GM10266 (cell line): ENCODE measurements around the gene ASGR1.

ENCODE experiments used
- DNase-seq: peaks from one replicate; pipeline ENCODE4 v3.0.0; 2012; ENCODE audit errors: extremely low spot score
- CTCF ChIP-seq: IDR thresholded peaks from 2 replicates; pipeline ENCODE4 v1.5.1; 2012; ENCODE audit warnings: mild to moderate bottlenecking, low read depth; ENCODE audit not compliant: control insufficient read depth, insufficient read depth; ENCODE audit errors: missing control alignments

Gene ASGR1

GRCh38 chr17:7179317-7180254, at the start of gene ASGR1:
TSS of gene ASGR1 (minus strand) at chr17:7179370. CDS start at chr17:7178563, 807 bp downstream.
- no peak for TF ChIP-seq CTCF
- DNase-seq, result no peak

GRCh38 chr17:7228920-7229319, 49.8 kb upstream of the ASGR1 start:
- DNase-seq, result no peak

GRCh38 chr17:7226721-7227710, 47.8 kb upstream of the ASGR1 start:
- DNase-seq, result no peak

More at GRCh38 chr17:7228920-7229319, 49.8 kb upstream of the ASGR1 start:
- no peak for TF ChIP-seq CTCF

GRCh38 chr17:7225711-7226331, 46.7 kb upstream of the ASGR1 start:
- TF ChIP-seq CTCF, result no peak
- no peak for DNase-seq

More at GRCh38 chr17:7226721-7227710, 47.8 kb upstream of the ASGR1 start:
- no peak for TF ChIP-seq CTCF

GRCh38 chr17:7224661-7225111, 45.5 kb upstream of the ASGR1 start:
- no peak for TF ChIP-seq CTCF

GRCh38 chr17:7224110-7224509, 44.9 kb upstream of the ASGR1 start:
- DNase-seq, result no peak
- TF ChIP-seq CTCF, result no peak

More at GRCh38 chr17:7224661-7225111, 45.5 kb upstream of the ASGR1 start:
- DNase-seq, result no peak
